Osteocyte (in vitro differentiated cells): ENCODE measurements around the gene ING5. TPM values are rescaled to one million over a fixed set of nuclear protein-coding genes. Genes with fewer than 3 reads are reported as not detected.
A peak's percentile ranks its signal among the peaks of the same experiment; 100 is the strongest.

Experiments
- DNase-seq: peaks from one replicate; pipeline ENCODE4 v3.0.0; 2021; ENCODE audit warnings: mixed read lengths; ENCODE audit not compliant: unreplicated experiment; ENCODE audit errors: extremely low spot score
- H3K27ac Mint-ChIP-seq: one replicate; pipeline ENCODE4 v1.8.0; 2021; ENCODE audit warnings: mild to moderate bottlenecking, mixed read lengths; ENCODE audit not compliant: unreplicated experiment
- H3K27me3 Mint-ChIP-seq: one replicate; pipeline ENCODE4 v1.8.0; 2021; ENCODE audit warnings: mixed read lengths; ENCODE audit not compliant: unreplicated experiment
- H3K36me3 Mint-ChIP-seq: one replicate; pipeline ENCODE4 v1.8.0; 2021; ENCODE audit warnings: mixed read lengths; ENCODE audit not compliant: unreplicated experiment
- H3K4me1 Mint-ChIP-seq: one replicate; pipeline ENCODE4 v1.8.0; 2021; ENCODE audit warnings: mixed read lengths; ENCODE audit not compliant: unreplicated experiment
- H3K4me3 Mint-ChIP-seq: one replicate; pipeline ENCODE4 v1.8.0; 2021; ENCODE audit warnings: mild to moderate bottlenecking, moderate library complexity, mixed read lengths; ENCODE audit not compliant: unreplicated experiment
- H3K9me3 Mint-ChIP-seq: one replicate; pipeline ENCODE4 v1.8.0; 2021; ENCODE audit warnings: mixed read lengths; ENCODE audit not compliant: unreplicated experiment
- total RNA-seq: library from RNA; stranded (reverse); gene quantifications from 2 replicates; pipeline ENCODE4 v1.2.1, GENCODE V29; 2021
- TF ChIP-seq, protein P1 (sequence below): fragments of 200-600 bp; sonication (generic); IDR thresholded peaks from 2 replicates; pipeline ENCODE4 v1.5.0; 2021; ENCODE audit warnings: antibody characterized with exemption, mild to moderate bottlenecking, moderate library complexity

ING5 gene
- total RNA-seq, 1 donor from 2014 or later, result 32.0 TPM

GRCh38 chr2:241724259-241724974 is 22.6 kb downstream of the ING5 start:
- Mint-ChIP-seq H3K36me3 (peaks cover 24% of the 10 kb centered on the region), H3K27ac (no peak overlapping the region), H3K4me1 (no peaks in the 10 kb centered on the region), H3K27me3 (no peaks in the 10 kb centered on the region), H3K9me3 (no peaks in the 10 kb centered on the region), H3K4me3 (no peak overlapping the region)
- no peak for DNase-seq
- TF ChIP-seq, protein P1, sequence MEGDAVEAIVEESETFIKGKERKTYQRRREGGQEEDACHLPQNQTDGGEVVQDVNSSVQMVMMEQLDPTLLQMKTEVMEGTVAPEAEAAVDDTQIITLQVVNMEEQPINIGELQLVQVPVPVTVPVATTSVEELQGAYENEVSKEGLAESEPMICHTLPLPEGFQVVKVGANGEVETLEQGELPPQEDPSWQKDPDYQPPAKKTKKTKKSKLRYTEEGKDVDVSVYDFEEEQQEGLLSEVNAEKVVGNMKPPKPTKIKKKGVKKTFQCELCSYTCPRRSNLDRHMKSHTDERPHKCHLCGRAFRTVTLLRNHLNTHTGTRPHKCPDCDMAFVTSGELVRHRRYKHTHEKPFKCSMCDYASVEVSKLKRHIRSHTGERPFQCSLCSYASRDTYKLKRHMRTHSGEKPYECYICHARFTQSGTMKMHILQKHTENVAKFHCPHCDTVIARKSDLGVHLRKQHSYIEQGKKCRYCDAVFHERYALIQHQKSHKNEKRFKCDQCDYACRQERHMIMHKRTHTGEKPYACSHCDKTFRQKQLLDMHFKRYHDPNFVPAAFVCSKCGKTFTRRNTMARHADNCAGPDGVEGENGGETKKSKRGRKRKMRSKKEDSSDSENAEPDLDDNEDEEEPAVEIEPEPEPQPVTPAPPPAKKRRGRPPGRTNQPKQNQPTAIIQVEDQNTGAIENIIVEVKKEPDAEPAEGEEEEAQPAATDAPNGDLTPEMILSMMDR, result peak; percentile 37

DNA sequence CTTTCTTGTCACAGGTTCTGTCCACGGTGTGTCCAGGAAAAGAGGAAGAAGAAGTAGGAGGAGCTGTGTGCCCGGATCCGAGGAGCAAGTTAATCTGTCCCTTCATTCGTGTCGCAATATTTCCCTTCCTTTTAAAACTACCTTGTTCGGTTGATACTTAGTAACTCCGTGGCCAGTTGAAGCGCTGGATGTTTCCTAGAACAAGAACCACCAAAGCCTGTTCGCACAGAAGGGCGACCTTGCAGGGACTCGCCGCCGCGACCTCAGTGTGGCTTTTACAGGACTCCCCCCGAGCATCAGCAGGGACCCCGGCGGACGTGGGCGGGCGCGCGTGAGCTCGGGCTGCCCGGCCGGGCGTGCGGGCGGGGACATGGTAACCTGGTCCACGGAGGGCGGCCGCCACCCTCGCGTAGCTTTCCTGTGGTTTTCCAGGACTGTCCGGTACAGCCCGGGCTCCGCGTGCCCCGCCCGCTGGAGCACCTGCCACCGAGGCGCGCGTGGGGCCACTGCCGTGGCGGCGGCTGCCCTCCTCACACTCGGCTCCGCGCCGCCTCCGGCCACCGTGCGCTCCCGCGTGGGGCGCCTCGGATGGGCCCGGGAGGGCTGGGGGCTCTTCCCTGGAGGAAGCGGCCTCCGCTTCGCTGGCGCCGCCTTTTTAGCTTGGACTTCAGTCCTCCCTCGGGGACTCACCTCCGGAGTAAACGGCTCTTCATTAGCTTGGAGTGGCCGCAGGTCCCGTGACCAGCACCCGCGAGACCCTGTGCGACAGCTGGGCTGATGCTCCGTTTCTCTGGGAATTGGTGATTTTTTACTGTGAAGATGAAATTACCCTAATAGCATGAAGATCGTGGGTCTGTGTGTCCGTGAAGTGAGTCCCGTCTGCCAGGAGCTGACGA is 23.4 kb downstream of the ING5 start:
- H3K27ac Mint-ChIP-seq, result no peak overlapping the region

GRCh38 chr2:241726459-241726858 is 24.6 kb downstream of the ING5 start:
- H3K27me3 Mint-ChIP-seq, result no peaks in the 10 kb centered on the region
- peaks cover 18% of the 10 kb centered on the region for H3K36me3 Mint-ChIP-seq
- TF ChIP-seq, protein P1, result no peak
- H3K4me1 Mint-ChIP-seq, result no peaks in the 10 kb centered on the region
- H3K4me3 Mint-ChIP-seq, result no peak overlapping the region
- no peak for DNase-seq
- no peak overlapping the region for H3K27ac Mint-ChIP-seq
- H3K9me3 Mint-ChIP-seq, result no peaks in the 10 kb centered on the region

More for the DNA sequence above, 23.4 kb downstream of the ING5 start:
- Mint-ChIP-seq H3K27me3 (no peaks in the 10 kb centered on the region), H3K36me3 (peaks cover 24% of the 10 kb centered on the region), H3K4me3 (no peak overlapping the region), H3K9me3 (no peaks in the 10 kb centered on the region), H3K4me1 (no peaks in the 10 kb centered on the region)
- DNase-seq, result no peak
- TF ChIP-seq, protein P1, result no peak

DNA sequence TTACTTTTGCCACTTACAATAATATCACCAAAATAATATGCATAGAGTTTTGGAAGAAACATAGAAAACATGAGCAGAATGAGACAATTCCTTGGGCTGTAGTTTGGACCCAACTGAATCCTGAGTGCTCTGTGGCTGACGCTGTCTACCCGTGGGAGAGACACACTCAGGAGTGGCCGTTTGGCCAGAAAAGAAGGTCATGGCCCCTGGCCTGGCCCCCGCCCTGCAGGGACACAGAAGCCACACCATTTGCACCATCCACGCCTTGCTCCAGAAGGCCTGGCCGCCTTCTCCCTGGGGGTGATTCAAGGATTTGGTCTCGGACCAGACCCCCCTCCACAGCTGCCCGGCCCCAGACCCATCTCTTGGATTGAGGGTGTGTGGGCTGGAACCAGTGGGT is 26.2 kb downstream of the ING5 start:
- no peak for DNase-seq
- H3K9me3 Mint-ChIP-seq, result no peaks in the 10 kb centered on the region
- TF ChIP-seq, protein P1, result no peak
- H3K27me3 Mint-ChIP-seq, result no peaks in the 10 kb centered on the region
- no peak overlapping the region for H3K27ac Mint-ChIP-seq
- no peak overlapping the region for H3K4me3 Mint-ChIP-seq
- H3K4me1 Mint-ChIP-seq, result no peaks in the 10 kb centered on the region
- peaks cover 12% of the 10 kb centered on the region for H3K36me3 Mint-ChIP-seq

DNA sequence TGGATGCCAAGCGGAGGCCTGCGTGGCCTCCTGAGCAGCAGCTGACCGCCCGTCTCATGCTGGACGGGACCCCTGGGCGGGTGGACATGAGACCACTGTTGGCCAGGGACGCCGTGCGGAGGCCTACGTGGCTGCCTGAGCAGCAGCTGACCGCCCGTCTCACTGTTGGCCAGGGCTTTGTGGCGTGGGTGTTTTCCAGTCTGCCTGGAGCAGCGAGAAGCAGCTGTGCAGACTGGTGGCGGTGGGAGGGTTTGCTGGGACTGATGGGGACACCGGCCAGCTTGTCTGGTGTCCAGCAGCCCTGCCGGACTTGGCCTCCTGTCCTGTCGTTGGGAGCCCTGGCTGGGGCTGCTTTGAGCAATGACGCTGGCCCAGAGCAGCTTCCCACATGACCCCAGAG is 26.8 kb downstream of the ING5 start:
- TF ChIP-seq, protein P1, result no peak
- no peak overlapping the region for H3K27ac Mint-ChIP-seq
- H3K9me3 Mint-ChIP-seq, result no peaks in the 10 kb centered on the region

More for the DNA sequence above, 26.8 kb downstream of the ING5 start:
- Mint-ChIP-seq H3K27me3 (no peaks in the 10 kb centered on the region), H3K36me3 (peaks cover 8% of the 10 kb centered on the region), H3K4me1 (no peaks in the 10 kb centered on the region), H3K4me3 (no peak overlapping the region)
- no peak for DNase-seq
